WTC11 (cell line): Measurements from ENCODE around the gene ITGA5. TPM values are rescaled to one million over a fixed set of nuclear protein-coding genes. Genes with fewer than 3 reads are reported as not detected.

ENCODE experiments used
- ATAC-seq: fragments of 200-7000 bp; cut with Tn5 transposase; 2 replicates; pipeline ENCODE4 v1.10.0; 2021; ENCODE audit warnings: mild to moderate bottlenecking, moderate library complexity
- CTCF ChIA-PET: fragments of 300-600 bp; sonication (Branson Sonifier 250); formaldehyde crosslinking; loops from one replicate; lab custom pipeline; 2021; ENCODE audit warnings: antibody characterized with exemption; lab: Charles Lee
- POLR2A ChIA-PET: fragments of 350-600 bp; sonication (Branson Sonifier 250); formaldehyde crosslinking; loops from one replicate; lab custom pipeline; 2021; ENCODE audit warnings: antibody characterized with exemption; lab: Charles Lee
- DNase-seq: peaks from one replicate; pipeline ENCODE4 v3.0.0; 2021; ENCODE audit warnings: low spot score
- H3K27ac Mint-ChIP-seq: 2 replicates; pipeline ENCODE4 v1.8.0; 2021; ENCODE audit warnings: mixed read lengths
- H3K27me3 Mint-ChIP-seq: 2 replicates; pipeline ENCODE4 v1.8.0; 2021; ENCODE audit warnings: low read depth, mild to moderate bottlenecking, moderate library complexity, mixed read lengths
- H3K36me3 Mint-ChIP-seq: 2 replicates; pipeline ENCODE4 v1.8.0; 2021; ENCODE audit warnings: mixed read lengths
- H3K4me1 Mint-ChIP-seq: 2 replicates; pipeline ENCODE4 v1.8.0; 2022; ENCODE audit warnings: mixed read lengths
- H3K4me3 Mint-ChIP-seq: 2 replicates; pipeline ENCODE4 v1.8.0; 2021; ENCODE audit warnings: mild to moderate bottlenecking, moderate library complexity, mixed read lengths
- H3K9me3 Mint-ChIP-seq: 2 replicates; pipeline ENCODE4 v1.8.0; 2021; ENCODE audit warnings: mixed read lengths
- CBFB ChIP-seq: sonication (generic); formaldehyde crosslinking; IDR thresholded peaks from 2 replicates; pipeline ENCODE4 v1.8.1; 2022; ENCODE audit warnings: mild to moderate bottlenecking, low read depth, missing genetic modification reagents
- CREM ChIP-seq: sonication (generic); formaldehyde crosslinking; IDR thresholded peaks from 2 replicates; pipeline ENCODE4 v1.8.1; 2022; ENCODE audit warnings: mild to moderate bottlenecking, missing genetic modification reagents, moderate library complexity
- CTCF ChIP-seq: fragments of 200-600 bp; IDR thresholded peaks from 2 replicates; pipeline ENCODE4 v1.8.0; 2022; ENCODE audit warnings: antibody characterized with exemption
- ESRRA ChIP-seq: sonication (generic); formaldehyde crosslinking; IDR thresholded peaks from 2 replicates; pipeline ENCODE4 v1.8.1; 2022; ENCODE audit warnings: mild to moderate bottlenecking, missing genetic modification reagents, borderline replicate concordance
- FOXP1 ChIP-seq: sonication (generic); formaldehyde crosslinking; IDR thresholded peaks from 2 replicates; pipeline ENCODE4 v1.8.0; 2022; ENCODE audit warnings: missing genetic modification reagents, mild to moderate bottlenecking, moderate library complexity, borderline replicate concordance
- GTF2I ChIP-seq: fragments of 250-450 bp; sonication (Bioruptor Pico); conservative IDR thresholded peaks from 2 replicates; pipeline ENCODE4 v1.4.0; 2021; ENCODE audit warnings: mild to moderate bottlenecking
- JAZF1 ChIP-seq: fragments of 250-450 bp; sonication (Bioruptor Pico); IDR thresholded peaks from 2 replicates; pipeline ENCODE4 v1.9.0; 2021; ENCODE audit warnings: moderate library complexity, mild to moderate bottlenecking, inconsistent platforms
- KAT7 ChIP-seq: sonication (generic); formaldehyde crosslinking; IDR thresholded peaks from 2 replicates; pipeline ENCODE4 v1.8.1; 2023; ENCODE audit warnings: missing genetic modification reagents, mild to moderate bottlenecking, borderline replicate concordance
- NFE2L1 ChIP-seq: sonication (generic); formaldehyde crosslinking; IDR thresholded peaks from 2 replicates; pipeline ENCODE4 v1.8.1; 2023; ENCODE audit warnings: missing genetic modification reagents
- NFYB ChIP-seq: sonication (generic); formaldehyde crosslinking; conservative IDR thresholded peaks from 2 replicates; pipeline ENCODE4 v1.8.0; 2022; ENCODE audit warnings: low read depth, missing genetic modification reagents
- NR2C2 ChIP-seq: sonication (generic); formaldehyde crosslinking; IDR thresholded peaks from 2 replicates; pipeline ENCODE4 v1.8.0; 2022; ENCODE audit warnings: mild to moderate bottlenecking, missing genetic modification reagents
- OVOL2 ChIP-seq: fragments of 250-450 bp; sonication (Bioruptor Pico); IDR thresholded peaks from 2 replicates; pipeline ENCODE4 v1.9.0; 2021; ENCODE audit warnings: mild to moderate bottlenecking, borderline replicate concordance
- PRRX2 ChIP-seq: fragments of 250-450 bp; sonication (Bioruptor Pico); IDR thresholded peaks from 2 replicates; pipeline ENCODE4 v1.8.0; 2021; ENCODE audit warnings: mild to moderate bottlenecking
- RORB ChIP-seq: fragments of 250-450 bp; sonication (Bioruptor Pico); IDR thresholded peaks from 2 replicates; pipeline ENCODE4 v1.9.0; 2021; ENCODE audit warnings: mild to moderate bottlenecking
- SP1 ChIP-seq: sonication (generic); formaldehyde crosslinking; conservative IDR thresholded peaks from 2 replicates; pipeline ENCODE4 v1.8.1; 2022; ENCODE audit warnings: missing genetic modification reagents
- TP53 ChIP-seq: sonication (generic); formaldehyde crosslinking; IDR thresholded peaks from 2 replicates; pipeline ENCODE4 v1.8.1; 2023; ENCODE audit warnings: mild to moderate bottlenecking, missing genetic modification reagents
- USF1 ChIP-seq: sonication (generic); formaldehyde crosslinking; IDR thresholded peaks from 2 replicates; pipeline ENCODE4 v1.8.0; 2022; ENCODE audit warnings: mild to moderate bottlenecking, missing genetic modification reagents
- ZNF281 ChIP-seq: sonication (generic); formaldehyde crosslinking; IDR thresholded peaks from 2 replicates; pipeline ENCODE4 v1.8.0; 2023; ENCODE audit warnings: mild to moderate bottlenecking, missing genetic modification reagents
- total RNA-seq: library from RNA; stranded (reverse); gene quantifications from 3 replicates; pipeline ENCODE4 v1.2.3, GENCODE V29; 2021
- TF ChIP-seq, protein P1 (sequence below): sonication (generic); formaldehyde crosslinking; IDR thresholded peaks from 2 replicates; pipeline ENCODE4 v1.8.1; 2023; ENCODE audit warnings: mild to moderate bottlenecking, missing genetic modification reagents

The ITGA5 gene
- total RNA-seq, 1 experiment from 2014 or later = 21.9 TPM

DNA sequence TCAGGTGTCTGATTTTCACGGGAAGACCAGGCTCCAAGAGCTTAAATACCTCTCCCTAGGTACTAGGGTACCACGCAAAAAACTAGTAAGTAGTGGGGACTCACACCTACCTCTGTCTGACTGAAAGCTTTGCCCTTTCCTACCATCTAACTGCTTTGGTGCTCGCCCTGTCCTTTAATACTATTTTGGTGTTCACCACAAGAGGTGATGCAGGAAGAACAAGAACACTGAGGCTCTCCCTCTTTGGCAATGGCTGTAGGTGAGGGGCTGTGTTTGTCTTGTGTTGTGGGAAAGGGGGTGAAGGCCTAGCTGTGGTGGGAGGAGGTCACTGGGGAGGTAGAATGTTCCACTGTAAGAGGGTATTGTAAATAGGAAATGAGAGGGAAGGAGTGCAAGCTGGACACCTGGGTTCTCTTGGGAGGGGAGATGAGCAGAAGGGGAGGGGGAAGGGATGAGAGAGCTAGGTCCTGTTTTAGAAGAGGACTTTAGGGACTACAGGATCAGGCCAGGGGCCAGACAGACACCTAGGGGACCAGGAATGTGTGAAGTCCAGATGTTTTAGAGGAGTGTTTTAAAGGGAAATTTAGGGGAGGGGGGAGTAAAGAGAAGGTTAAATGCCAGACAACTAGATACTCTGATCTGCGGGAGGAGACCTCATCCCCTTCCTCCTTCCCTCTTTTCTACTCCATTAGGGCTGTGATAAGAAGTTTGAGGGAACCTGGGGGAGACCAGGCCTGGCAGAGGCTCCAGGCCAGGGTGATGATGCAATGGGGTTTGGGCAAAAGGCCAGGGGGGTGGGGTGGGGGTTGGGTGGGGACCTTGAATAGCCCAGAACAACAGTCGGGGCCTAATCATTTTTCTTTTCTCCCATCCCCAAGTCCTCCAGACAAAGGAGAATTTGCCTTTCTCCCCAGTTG, 2.1 kb downstream of the ITGA5 start:
- CTCF ChIA-PET = interaction anchor here (1.2 to 7.7 kb wide), 9 partner anchors 11 to 110 kb away, joined by 3 to 109 read pairs (median 8); no protein-coding TSS in a partner anchor
- DNase-seq (no peak), ATAC-seq (no peak)
- POLR2A ChIA-PET = interaction anchor here (1.4 kb wide), 1 partner anchor 16 kb away, joined by 3 read pairs; no protein-coding TSS in a partner anchor
- H3K27ac Mint-ChIP-seq = no peak overlapping the region
- H3K36me3 Mint-ChIP-seq = no peaks in the 10 kb centered on the region
- peak overlapping the region; percentile 84 for H3K4me3 Mint-ChIP-seq
- no peaks in the 10 kb centered on the region for H3K9me3 Mint-ChIP-seq
- H3K27me3 Mint-ChIP-seq = peaks cover 44% of the 10 kb centered on the region
- H3K4me1 Mint-ChIP-seq = peaks cover 43% of the 10 kb centered on the region
- TF ChIP-seq FOXP1 (CRISPR knock-in tag) (no peak), CBFB (no peak), GTF2I (CRISPR knock-in tag) (no peak), ZNF281 (no peak), KAT7 (CRISPR knock-in tag) (no peak), JAZF1 (CRISPR knock-in tag) (no peak), TP53 (no peak), ESRRA (CRISPR knock-in tag) (no peak), CTCF (no peak)

DNA sequence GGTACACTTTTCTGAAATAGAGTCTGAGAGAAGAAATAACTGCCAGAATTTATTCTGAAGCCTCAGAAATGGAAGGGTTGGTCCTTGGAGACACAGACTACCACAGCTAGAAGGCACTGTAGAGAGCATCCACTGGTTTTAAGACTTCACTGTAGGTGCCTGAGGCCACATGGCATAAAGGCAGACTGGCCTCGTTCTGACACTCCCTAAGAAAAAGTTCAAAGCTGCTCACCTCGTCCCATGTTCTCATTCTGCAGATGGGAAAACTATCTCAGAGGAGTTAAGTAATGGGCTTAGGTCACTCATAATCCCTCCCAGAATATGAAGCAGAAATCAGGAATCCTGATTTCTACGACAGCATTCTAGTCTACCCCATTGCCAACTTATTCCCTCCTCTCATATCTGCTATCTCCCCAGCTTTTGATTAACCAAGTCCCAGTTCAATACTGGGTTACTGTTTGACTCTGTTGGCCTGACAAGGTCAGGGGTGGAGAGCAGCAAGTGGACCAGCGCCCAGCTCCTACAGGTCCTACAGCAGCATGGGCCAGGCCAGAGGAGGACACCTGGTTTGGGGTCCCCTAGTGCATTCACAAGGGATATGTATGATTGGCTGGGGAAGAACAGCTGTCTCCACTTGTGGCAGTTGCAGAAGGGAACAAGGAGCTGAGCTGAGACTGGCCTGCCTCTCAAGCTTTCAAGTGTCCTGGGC, 3.7 kb downstream of the ITGA5 start:
- no peak for DNase-seq
- CTCF ChIA-PET = interaction anchor here (0.7 to 7.7 kb wide), 11 partner anchors 10 to 45 kb away, joined by 3 to 109 read pairs (median 5); no protein-coding TSS in a partner anchor
- Mint-ChIP-seq H3K27ac (no peak overlapping the region; the same call in 1 of the 2 replicates), H3K9me3 (no peaks in the 10 kb centered on the region), H3K4me1 (peaks cover 33% of the 10 kb centered on the region), H3K4me3 (no peak overlapping the region), H3K36me3 (0 out of 2 replicates have a peak, but pooled peaks cover 2% of the 10 kb centered on the region), H3K27me3 (peaks cover 30% of the 10 kb centered on the region)
- ATAC-seq = no peak
- POLR2A ChIA-PET = no interaction called here
- no peak for TF ChIP-seq SP1 (CRISPR knock-in tag)
- TF ChIP-seq CREM (CRISPR knock-in tag) = no peak
- TF ChIP-seq OVOL2 (CRISPR knock-in tag) = no peak
- no peak for TF ChIP-seq KAT7 (CRISPR knock-in tag)
- no peak for TF ChIP-seq NFE2L1 (CRISPR knock-in tag)
- TF ChIP-seq GTF2I (CRISPR knock-in tag) = no peak
- TF ChIP-seq NFYB (CRISPR knock-in tag) = no peak
- TF ChIP-seq, protein P1, sequence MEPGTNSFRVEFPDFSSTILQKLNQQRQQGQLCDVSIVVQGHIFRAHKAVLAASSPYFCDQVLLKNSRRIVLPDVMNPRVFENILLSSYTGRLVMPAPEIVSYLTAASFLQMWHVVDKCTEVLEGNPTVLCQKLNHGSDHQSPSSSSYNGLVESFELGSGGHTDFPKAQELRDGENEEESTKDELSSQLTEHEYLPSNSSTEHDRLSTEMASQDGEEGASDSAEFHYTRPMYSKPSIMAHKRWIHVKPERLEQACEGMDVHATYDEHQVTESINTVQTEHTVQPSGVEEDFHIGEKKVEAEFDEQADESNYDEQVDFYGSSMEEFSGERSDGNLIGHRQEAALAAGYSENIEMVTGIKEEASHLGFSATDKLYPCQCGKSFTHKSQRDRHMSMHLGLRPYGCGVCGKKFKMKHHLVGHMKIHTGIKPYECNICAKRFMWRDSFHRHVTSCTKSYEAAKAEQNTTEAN (CRISPR knock-in tag) = no peak
- no peak for TF ChIP-seq ZNF281
- TF ChIP-seq RORB (CRISPR knock-in tag) = no peak
- TF ChIP-seq NR2C2 = no peak
- TF ChIP-seq PRRX2 = no peak
- TF ChIP-seq USF1 (CRISPR knock-in tag) = no peak
